Vagina (tissue), 2 donors: ENCODE results near the gene JADE2. TPM values are rescaled to one million over a fixed set of nuclear protein-coding genes. Genes with fewer than 3 reads are reported as not detected.
"Not testable (repeated sequence)": the region's sequence is repeated elsewhere in the genome, so short reads cannot be mapped to it uniquely, and the experiment has no call there.

ENCODE experiments used
- DNase-seq, 2 donors: peaks; one replicate each; pipeline ENCODE4 v3.0.0-alpha.2; 2017; ENCODE audit errors: extremely low spot score in 2 of 2
- H3K27ac ChIP-seq: fragments of 200-600 bp; sonication (generic); one replicate; pipeline ENCODE4 v1.5.1; 2019
- H3K27me3 ChIP-seq: fragments of 200-600 bp; sonication (generic); one replicate; pipeline ENCODE4 v1.5.1; 2019
- H3K36me3 ChIP-seq, 2 donors: fragments of 200-600 bp; sonication (generic); one replicate each; pipeline ENCODE4 v1.5.1; 2017 to 2019
- H3K4me1 ChIP-seq: fragments of 200-600 bp; sonication (generic); one replicate; pipeline ENCODE4 v1.5.1; 2019
- H3K4me3 ChIP-seq, 2 donors: fragments of 200-600 bp; sonication (generic); 1 replicate in 1 of 2; 2 replicates in 1 of 2; pipeline ENCODE4 v1.5.1; 2016 to 2019
- H3K9me3 ChIP-seq: fragments of 200-600 bp; sonication (generic); one replicate; pipeline ENCODE4 v1.5.1; 2019
- POLR2A ChIP-seq, 2 donors: fragments of 450-650 bp; IDR thresholded peaks; one replicate each; pipeline ENCODE4 v1.6.1; 2017; ENCODE audit warnings: antibody characterized with exemption in 2 of 2, mild to moderate bottlenecking in 2 of 2, moderate library complexity in 2 of 2
- POLR2AphosphoS5 ChIP-seq, 2 donors: sonication (generic); formaldehyde crosslinking; IDR thresholded peaks; one replicate each; pipeline ENCODE4 v1.9.0; 2017; ENCODE audit warnings: antibody characterized with exemption in 2 of 2, mild to moderate bottlenecking in 2 of 2, low read depth in 1 of 2; ENCODE audit not compliant: insufficient read depth in 1 of 2
- intact Hi-C: fragments of 100-400 bp; cut with DNase I; formaldehyde crosslinking; loops from one replicate; pipeline ENCODE4 v1.15.1; 2023
- total RNA-seq: library from RNA; depleted of rRNA; stranded (reverse); fragments of >200 nt; gene quantifications from one replicate; pipeline ENCODE4 v1.2.3, GENCODE V29; 2016
- TF ChIP-seq, protein P1 (sequence below), 3 experiments: fragments of 450-650 bp in 2 of 3; fragments of 200-600 bp in 1 of 3; sonication (generic) in 1 of 3; IDR thresholded peaks; one replicate each; pipeline ENCODE4 v1.5.1; 2017 to 2019; ENCODE audit warnings: antibody characterized with exemption in 3 of 3, mild to moderate bottlenecking in 2 of 3, moderate library complexity in 2 of 3

Gene JADE2
- total RNA-seq, 1 donor from 2014 or later: 35.4 TPM

DNA sequence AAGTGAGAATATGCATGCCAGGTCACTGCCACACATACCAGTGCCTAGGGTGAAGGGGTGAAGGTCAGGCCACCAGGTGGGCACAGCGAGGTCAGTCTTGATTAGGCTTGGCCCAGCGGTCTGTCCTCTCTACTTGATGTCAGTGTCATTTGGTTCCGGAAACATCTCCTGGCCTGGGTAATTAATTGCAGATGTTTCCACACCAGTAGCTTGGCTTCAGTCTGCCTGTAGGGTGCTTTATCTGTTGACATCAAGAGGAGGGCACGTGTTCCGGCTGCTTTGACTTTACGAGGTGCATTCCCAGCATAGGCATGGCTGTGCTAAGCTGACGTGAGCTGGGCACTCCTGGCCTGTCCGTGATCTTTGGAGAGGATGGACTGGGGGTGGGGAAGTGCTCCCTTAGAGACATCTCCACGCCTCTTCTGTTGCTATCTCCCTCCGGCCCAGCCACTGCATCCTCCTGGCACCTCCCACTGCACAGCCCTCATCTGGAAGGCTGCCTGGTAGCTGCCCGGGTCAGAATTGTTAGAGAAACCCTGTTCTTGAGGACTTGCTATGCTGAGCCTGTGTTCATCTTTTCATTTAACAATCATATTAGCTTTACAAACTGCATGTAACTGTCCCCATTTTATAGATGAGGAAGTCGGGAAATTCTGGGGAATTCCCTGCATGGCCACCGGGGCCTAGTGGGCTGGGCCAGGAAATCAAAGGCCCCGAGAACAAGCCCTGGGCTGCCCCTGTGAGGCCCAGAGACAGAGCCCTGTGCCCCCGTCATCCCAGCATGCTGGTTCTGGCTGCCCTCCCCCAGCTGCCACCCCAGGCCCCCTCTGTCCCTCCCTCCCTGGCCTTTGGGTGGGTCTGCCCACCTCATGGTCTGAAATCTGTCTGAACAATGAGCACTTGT is 29.1 kb downstream of the JADE2 start:
- DNase-seq: no peak
- H3K4me1 ChIP-seq: peaks cover 47% of the 10 kb centered on the region
- peak overlapping the region in 1 of 2 donors; percentile 3 for H3K4me3 ChIP-seq
- H3K27ac ChIP-seq: peak overlapping the region; percentile 48
- no peaks in the 10 kb centered on the region for H3K9me3 ChIP-seq
- H3K36me3 ChIP-seq: peaks cover 0 to 18% of the 10 kb centered on the region in 2 donors
- no peaks in the 10 kb centered on the region for H3K27me3 ChIP-seq
- TF ChIP-seq POLR2AphosphoS5 (IDR thresholded peaks at IDR 0.05; ENCODE audit: insufficient read depth in 1 of 2, low read depth in 1 of 2) (peak in 1 of 2 donors; percentile 49), POLR2A (IDR thresholded peaks at IDR 0.05) (no peak)
- intact Hi-C loops: no loop called here

DNA sequence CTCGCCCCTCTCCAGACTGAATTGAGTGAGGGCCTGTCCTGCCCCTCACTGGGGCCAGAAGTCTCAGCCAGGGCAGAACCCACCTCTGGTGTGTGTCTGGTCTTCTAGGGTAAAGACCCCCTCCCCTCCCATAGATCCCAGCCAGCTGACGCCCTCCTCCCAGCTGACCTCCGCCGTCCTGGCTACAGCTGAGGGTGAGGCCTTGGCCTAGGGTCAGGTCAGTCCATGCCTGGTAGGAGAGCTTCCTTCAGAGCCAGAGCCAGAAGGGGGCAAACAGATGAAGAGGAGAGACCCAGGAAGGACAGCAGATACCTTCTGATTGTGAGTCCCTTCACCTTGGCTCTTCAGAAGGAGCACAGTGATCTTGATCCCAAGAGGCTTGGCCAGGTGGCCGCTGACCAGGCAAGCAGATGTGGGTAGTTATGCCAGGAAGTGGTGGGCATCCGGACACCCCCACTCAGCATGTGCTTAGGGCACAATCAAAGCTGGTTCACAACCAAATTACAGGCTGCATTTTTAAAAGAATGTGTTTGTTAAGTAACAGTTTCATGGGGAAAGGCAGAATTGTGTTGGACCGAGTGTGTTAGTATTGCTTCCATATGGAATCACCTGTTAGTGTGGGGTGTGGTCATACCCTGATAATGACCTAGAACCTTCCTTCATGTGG is 29.9 kb downstream of the JADE2 start:
- Histone ChIP-seq H3K36me3 (peaks cover 0 to 22% of the 10 kb centered on the region in 2 donors), H3K4me3 (no peak overlapping the region), H3K27me3 (no peaks in the 10 kb centered on the region), H3K27ac (peak overlapping the region; percentile 48), H3K4me1 (peaks cover 43% of the 10 kb centered on the region), H3K9me3 (no peaks in the 10 kb centered on the region)
- intact Hi-C loops: no loop called here
- no peak for DNase-seq
- TF ChIP-seq POLR2A (IDR thresholded peaks at IDR 0.05) (no peak), POLR2AphosphoS5 (IDR thresholded peaks at IDR 0.05; ENCODE audit: insufficient read depth in 1 of 2, low read depth in 1 of 2) (no peak)
- TF ChIP-seq, protein P1, sequence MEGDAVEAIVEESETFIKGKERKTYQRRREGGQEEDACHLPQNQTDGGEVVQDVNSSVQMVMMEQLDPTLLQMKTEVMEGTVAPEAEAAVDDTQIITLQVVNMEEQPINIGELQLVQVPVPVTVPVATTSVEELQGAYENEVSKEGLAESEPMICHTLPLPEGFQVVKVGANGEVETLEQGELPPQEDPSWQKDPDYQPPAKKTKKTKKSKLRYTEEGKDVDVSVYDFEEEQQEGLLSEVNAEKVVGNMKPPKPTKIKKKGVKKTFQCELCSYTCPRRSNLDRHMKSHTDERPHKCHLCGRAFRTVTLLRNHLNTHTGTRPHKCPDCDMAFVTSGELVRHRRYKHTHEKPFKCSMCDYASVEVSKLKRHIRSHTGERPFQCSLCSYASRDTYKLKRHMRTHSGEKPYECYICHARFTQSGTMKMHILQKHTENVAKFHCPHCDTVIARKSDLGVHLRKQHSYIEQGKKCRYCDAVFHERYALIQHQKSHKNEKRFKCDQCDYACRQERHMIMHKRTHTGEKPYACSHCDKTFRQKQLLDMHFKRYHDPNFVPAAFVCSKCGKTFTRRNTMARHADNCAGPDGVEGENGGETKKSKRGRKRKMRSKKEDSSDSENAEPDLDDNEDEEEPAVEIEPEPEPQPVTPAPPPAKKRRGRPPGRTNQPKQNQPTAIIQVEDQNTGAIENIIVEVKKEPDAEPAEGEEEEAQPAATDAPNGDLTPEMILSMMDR (IDR thresholded peaks at IDR 0.05): no peak

DNA sequence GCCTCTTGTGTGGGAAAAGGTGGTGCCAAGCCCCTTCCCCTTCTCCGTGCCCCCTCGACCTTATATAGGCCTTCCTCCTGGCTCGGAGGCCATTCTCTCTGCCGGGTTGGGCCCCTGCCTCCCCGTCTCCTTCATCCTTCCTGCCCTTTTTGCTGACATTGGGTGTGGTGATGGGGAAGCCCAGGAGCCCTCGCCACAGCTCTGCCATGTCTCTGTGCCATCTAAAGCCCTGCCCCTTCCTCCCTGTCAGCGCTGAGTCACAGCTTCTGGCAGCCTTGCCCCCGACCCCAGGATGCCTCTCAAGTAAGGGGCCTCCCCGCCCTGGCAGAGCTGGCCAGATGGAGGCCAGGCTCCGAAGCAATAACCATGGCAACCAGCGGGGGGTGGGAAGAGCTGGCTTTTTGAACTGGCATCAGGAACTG is 30.4 kb downstream of the JADE2 start:
- H3K27me3 ChIP-seq: no peaks in the 10 kb centered on the region
- TF ChIP-seq POLR2A (IDR thresholded peaks at IDR 0.05) (no peak), POLR2AphosphoS5 (IDR thresholded peaks at IDR 0.05; ENCODE audit: insufficient read depth in 1 of 2, low read depth in 1 of 2) (peak in 1 of 2 donors; percentile 16)
- no peak overlapping the region for H3K4me3 ChIP-seq
- intact Hi-C loops: no loop called here
- H3K4me1 ChIP-seq: peaks cover 43% of the 10 kb centered on the region
- H3K36me3 ChIP-seq: peaks cover 0 to 28% of the 10 kb centered on the region in 2 donors
- H3K27ac ChIP-seq: peak overlapping the region; percentile 48
- H3K9me3 ChIP-seq: no peaks in the 10 kb centered on the region
- no peak for DNase-seq

DNA sequence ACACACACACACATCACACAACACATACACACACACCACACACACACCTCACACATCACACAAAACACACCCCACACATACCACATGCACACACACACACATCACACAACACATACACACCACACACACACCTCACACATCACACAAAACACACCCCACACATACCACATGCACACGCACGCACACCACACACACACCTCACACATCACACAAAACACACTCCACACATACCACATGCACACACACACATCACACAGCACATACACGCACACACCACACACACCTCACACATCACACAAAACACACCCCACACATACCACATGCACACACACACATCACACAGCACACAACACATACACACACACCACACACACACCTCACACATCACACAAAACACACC is 31.1 kb downstream of the JADE2 start:
- H3K27me3 ChIP-seq, H3K4me3 ChIP-seq, DNase-seq, intact Hi-C loops, H3K9me3 ChIP-seq, H3K27ac ChIP-seq: not testable (repeated sequence)
- Histone ChIP-seq H3K4me1 (peaks cover 43% of the 10 kb centered on the region), H3K36me3 (peaks cover 0 to 34% of the 10 kb centered on the region in 2 donors)

DNA sequence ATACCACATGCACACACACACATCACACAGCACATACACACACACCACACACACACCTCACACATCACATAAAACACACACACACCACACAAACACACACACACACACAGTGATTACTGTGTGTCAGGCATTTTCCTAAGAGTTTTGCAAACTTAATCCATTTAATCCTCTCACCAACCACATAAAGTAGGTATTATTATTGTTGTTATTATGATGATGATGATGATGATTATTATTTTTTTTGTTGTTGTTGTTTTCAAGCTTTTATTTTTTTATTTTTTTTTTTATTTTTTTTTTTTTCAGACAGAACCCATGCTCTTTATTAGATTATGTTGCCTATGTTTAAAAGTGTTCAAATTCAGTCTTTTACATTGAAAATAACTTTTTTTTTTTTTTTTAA is 31.5 kb downstream of the JADE2 start:
- intact Hi-C loops: no loop called here
- no peak for DNase-seq
- Histone ChIP-seq H3K9me3 (no peaks in the 10 kb centered on the region), H3K4me3 (no peak overlapping the region), H3K36me3 (peaks cover 0 to 37% of the 10 kb centered on the region in 2 donors), H3K27me3 (no peaks in the 10 kb centered on the region), H3K27ac (no peak overlapping the region), H3K4me1 (peaks cover 39% of the 10 kb centered on the region)
- no peak for TF ChIP-seq POLR2A (IDR thresholded peaks at IDR 0.05)
- TF ChIP-seq, protein P1 (IDR thresholded peaks at IDR 0.05): no peak
- TF ChIP-seq POLR2AphosphoS5 (IDR thresholded peaks at IDR 0.05; ENCODE audit: insufficient read depth in 1 of 2, low read depth in 1 of 2): no peak

DNA sequence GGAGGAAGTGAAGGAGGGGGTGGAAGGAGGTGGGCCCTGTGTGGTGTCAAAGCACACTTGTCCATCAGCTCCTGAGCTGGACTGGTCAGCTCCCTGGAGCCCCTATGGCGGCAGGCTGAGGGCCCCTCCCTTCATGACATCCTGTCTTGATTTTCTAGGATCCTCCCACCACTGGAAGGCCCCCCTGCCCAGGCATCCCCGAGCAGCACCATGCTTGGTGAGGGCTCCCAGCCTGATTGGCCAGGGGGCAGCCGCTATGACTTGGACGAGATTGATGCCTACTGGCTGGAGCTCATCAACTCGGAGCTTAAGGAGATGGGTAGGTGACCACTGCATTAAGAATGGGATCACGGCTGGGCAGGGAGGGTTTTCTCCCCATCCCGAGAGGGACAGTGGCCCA is 34.2 kb downstream of the JADE2 start:
- H3K9me3 ChIP-seq: no peaks in the 10 kb centered on the region
- TF ChIP-seq, protein P1 (IDR thresholded peaks at IDR 0.05): no peak
- TF ChIP-seq POLR2AphosphoS5 (IDR thresholded peaks at IDR 0.05; ENCODE audit: insufficient read depth in 1 of 2, low read depth in 1 of 2): no peak
- TF ChIP-seq POLR2A (IDR thresholded peaks at IDR 0.05): no peak

More for the DNA sequence above, 34.2 kb downstream of the JADE2 start:
- no peak for DNase-seq
- intact Hi-C loops: no loop called here
- Histone ChIP-seq H3K27me3 (no peaks in the 10 kb centered on the region), H3K4me1 (peaks cover 16% of the 10 kb centered on the region), H3K27ac (no peak overlapping the region), H3K36me3 (peaks cover 0 to 50% of the 10 kb centered on the region in 2 donors), H3K4me3 (no peak overlapping the region)
